GM12865 (cell line): ENCODE results near the gene GATA5.
A peak's percentile ranks its signal among the peaks of the same experiment; 100 is the strongest.
"Not testable (repeated sequence)": the region's sequence is repeated elsewhere in the genome, so short reads cannot be mapped to it uniquely, and the experiment has no call there.

Source experiments
- DNase-seq: peaks from one replicate; pipeline ENCODE4 v3.0.0; 2010; ENCODE audit warnings: low read depth
- H3K4me3 ChIP-seq: 2 replicates; pipeline ENCODE4 v1.5.1; 2011; ENCODE audit warnings: mild to moderate bottlenecking, low read depth, low read length, control low read depth
- TF ChIP-seq, protein P1 (sequence below): IDR thresholded peaks from 2 replicates; pipeline ENCODE4 v1.5.1; 2011; ENCODE audit warnings: low read length, control low read depth, low read depth, inconsistent platforms; ENCODE audit not compliant: insufficient read depth; ENCODE audit errors: missing control alignments

GATA5 gene

DNA sequence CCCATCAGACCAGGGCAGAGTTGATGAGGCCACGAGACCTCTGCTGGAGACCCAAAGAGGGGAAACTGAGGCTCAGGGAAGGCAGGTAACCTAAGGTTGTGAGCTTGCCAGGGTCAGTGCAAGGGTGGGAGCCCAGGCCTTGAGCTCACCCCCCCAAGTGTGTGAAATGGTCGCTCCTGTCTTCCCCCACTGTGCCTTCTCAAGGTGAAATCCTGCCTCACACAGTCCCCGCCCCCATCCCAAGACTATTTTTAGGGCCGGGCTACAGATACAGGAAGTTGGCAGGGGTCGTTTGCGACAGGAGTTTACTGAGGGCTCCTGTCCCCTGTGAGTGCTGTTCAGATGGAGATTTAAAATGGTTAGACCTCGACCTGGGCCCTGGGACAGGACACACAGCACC, 18.7 kb upstream of the GATA5 start:
- H3K4me3 ChIP-seq, result no peak overlapping the region
- TF ChIP-seq, protein P1, sequence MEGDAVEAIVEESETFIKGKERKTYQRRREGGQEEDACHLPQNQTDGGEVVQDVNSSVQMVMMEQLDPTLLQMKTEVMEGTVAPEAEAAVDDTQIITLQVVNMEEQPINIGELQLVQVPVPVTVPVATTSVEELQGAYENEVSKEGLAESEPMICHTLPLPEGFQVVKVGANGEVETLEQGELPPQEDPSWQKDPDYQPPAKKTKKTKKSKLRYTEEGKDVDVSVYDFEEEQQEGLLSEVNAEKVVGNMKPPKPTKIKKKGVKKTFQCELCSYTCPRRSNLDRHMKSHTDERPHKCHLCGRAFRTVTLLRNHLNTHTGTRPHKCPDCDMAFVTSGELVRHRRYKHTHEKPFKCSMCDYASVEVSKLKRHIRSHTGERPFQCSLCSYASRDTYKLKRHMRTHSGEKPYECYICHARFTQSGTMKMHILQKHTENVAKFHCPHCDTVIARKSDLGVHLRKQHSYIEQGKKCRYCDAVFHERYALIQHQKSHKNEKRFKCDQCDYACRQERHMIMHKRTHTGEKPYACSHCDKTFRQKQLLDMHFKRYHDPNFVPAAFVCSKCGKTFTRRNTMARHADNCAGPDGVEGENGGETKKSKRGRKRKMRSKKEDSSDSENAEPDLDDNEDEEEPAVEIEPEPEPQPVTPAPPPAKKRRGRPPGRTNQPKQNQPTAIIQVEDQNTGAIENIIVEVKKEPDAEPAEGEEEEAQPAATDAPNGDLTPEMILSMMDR, result no peak
- DNase-seq, result peak; percentile 33

DNA sequence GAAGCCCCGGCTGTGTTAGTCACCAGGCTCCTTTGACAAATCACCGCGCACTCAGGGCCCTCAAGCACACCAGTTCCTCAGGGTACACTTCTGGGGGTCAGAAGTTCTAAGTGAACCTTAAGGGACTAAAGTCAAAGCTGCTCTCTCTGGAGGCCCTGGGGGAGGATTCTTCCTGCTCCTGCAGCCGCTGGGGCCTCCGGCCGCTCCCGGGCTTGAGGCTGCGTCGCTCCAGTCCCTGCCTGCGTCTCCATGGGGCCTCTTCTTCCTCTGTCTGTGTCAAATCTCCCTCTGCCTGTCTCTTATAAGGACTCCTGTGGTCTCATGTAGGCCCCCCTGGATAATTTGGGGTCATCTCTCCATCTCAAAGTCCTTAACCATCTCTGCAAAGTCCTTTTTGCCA, 18.1 kb upstream of the GATA5 start:
- H3K4me3 ChIP-seq, result no peak overlapping the region
- no peak for DNase-seq
- TF ChIP-seq, protein P1, result no peak

DNA sequence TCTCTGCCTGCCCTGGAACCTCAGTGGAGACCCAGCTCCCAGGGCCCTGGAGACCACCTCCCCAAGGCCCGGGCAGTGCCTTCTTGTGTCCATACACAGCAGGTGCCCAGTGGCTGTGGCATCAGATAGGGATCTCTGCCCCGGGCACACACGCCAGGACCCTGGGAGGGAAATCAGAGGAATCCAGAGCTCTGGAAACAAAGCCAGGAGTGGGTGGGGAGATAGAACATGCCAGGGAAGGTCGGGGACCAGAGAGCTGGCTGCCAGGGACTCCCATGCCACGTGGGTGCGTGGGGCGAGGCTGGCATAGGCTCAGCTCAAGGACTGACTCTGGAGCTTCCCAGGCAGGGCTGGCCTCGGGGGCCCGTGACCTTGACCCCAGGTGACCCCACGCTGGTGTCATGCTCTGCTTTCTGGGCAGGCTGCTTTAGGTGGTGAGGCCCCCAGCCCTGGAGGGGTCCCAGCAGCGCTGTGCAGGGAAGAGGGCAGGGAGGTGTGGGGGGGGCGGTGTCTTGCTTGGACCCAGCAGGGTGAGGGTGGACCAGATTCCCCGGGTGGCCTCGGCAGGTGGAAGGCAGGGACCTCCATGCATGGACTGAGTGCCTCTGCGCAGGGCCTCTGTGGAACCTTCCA, 17.6 kb upstream of the GATA5 start:
- H3K4me3 ChIP-seq, result no peak overlapping the region
- TF ChIP-seq, protein P1, result no peak
- DNase-seq, result no peak

DNA sequence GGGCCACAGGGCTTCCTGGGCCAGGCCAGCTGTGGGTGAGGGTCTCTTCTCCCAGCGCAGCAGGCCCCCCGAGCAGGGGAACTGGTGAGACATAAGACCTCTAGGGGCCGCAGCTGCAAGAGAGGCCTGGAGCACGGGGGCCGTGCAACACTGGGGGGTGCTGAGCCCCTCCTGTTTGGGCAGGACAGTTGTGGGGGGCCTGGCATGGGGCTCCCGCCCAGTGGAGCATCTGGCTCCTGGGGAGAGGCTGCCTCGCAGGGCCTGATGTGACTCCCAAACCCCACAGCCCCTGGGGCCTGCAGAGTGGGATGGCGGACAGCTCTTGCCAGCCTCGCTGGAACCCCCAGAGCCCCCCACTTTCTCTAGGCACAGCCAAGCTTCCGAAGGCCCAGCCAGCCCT, 16.9 kb upstream of the GATA5 start:
- TF ChIP-seq, protein P1, result no peak
- no peak for DNase-seq
- H3K4me3 ChIP-seq, result no peak overlapping the region

DNA sequence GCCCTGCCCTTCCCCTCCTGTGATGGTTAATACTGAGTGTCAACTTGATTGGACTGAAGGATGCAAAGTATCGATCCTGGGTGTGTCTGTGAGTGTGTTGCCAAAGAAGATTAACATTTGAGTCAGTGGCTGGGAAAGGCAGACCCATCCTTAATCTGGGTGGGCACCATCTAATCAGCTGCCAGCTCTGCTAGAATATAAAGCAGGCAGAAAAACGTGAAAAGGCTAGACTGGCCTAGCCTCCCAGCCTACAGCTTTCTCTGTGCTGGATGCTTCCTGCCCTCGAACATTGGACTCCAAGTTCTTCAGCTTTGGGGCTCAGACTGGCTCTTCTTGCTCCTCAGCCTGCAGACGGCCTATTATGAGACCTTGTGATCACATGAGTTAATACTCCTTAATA, 15.0 kb upstream of the GATA5 start:
- H3K4me3 ChIP-seq, DNase-seq: not testable (repeated sequence)

DNA sequence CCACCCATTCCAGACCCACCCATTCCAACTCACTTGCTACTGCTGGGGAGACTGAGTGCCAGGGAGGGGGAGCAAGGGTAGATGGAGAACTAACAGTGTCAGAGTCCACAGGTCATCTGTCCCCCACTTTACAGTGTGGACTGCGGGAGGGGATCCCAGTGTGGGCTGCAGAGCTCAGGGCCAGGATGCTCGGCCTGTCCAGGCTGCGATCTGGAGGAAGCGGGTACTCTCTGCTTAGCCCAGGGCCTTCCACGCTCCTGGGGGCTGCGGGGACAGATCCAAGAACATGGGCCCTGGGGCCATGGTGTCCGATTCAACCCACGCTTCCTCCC, 14.1 kb upstream of the GATA5 start:
- no peak for DNase-seq
- TF ChIP-seq, protein P1, result no peak
- no peak overlapping the region for H3K4me3 ChIP-seq

DNA sequence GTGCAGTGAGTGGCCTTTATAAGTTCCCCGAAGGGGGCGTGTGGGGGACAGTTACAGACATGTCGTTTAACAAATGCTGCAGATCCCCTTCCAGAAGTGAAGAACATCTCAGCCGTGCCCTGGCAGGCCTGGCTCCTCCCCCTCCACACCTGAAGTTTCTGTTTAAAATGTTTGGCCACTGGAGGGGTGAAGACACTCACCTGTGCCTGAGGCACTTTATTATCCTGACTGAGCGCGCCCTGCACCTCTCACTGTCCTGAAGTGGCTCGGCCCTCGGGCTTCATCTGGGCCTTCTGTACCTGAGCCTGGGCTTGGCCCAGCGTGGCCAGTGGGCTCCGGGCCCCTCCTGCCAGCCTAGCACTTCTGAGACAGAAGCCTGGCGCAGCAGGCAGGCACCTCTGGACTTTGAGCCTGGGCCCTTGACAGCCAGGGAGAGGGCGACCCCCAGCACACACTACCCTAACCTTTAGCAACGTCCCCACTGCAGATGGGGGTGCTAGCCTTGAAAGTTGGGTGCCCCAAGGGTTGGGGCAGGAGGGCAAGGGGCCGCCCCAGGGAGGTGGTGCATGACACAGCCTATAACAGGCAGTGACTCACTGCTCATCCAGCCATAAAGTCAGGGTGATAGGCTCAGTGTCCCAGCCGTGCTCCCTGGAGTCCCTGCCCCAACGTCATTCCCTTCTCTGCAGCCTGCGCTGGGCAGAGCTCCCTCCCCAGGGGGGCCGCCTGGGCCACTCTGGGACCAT, 13.6 kb upstream of the GATA5 start:
- no peak overlapping the region for H3K4me3 ChIP-seq
- no peak for DNase-seq
- TF ChIP-seq, protein P1, result no peak
